ENCODE measurements around the gene DIAPH2.

Gene DIAPH2

DNA sequence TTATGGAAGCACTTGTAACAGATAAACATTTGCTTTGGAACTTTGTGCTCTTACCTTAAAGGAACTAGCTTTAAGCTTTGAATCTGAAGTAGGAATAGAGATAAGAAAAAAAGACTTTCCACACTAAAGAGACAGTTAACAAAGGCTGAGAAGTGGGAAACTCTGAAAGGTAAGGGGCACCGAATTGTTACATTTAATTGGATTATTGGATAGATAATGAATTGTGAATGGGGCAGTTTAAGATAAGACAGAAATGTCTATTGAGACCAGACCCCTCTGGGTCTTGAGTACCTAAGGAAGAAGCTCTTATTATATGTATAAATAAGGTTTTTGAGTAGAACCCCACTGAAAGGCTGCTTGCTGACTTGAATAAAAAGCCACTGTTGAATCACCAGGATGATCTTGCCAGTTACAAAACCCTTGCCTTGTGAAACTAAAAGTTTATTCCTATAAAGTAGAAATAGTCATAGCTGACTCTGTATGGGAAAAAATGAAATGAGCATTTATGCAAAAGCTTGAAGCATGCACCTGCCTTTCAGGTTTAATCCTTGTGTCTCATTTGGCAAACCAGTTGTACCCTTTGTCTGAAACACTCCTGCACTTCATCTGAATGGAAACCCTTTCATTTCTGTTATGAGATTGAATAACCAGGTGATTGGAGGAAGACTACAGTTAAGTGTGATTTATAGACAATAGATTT lies 622.3 kb downstream of the DIAPH2 start:
- DNase-seq (ENCODE audit: low read depth in 2 of 2), result no peak

DNA sequence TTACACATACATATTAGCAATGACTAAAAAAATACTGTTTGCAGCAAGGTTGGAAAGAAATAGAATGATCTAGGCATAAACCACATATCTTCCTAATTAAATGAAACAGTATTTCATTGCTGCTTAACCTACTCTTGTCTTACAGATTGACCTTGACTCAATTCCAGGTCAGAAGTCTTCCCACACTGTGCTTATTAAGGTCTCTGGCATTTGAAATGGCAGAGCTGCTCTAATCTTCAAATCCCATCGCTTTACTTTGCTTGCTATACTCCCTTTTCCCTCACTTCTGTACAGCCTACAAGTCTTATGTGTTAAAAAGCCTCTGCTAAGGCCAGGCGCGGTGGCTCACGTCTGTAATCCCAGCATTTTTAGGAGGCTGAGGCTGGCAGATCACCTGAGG lies 623.5 kb downstream of the DIAPH2 start:
- peak in 1 of 2 experiments; percentile 4 for DNase-seq (ENCODE audit: low read depth in 2 of 2)

DNA sequence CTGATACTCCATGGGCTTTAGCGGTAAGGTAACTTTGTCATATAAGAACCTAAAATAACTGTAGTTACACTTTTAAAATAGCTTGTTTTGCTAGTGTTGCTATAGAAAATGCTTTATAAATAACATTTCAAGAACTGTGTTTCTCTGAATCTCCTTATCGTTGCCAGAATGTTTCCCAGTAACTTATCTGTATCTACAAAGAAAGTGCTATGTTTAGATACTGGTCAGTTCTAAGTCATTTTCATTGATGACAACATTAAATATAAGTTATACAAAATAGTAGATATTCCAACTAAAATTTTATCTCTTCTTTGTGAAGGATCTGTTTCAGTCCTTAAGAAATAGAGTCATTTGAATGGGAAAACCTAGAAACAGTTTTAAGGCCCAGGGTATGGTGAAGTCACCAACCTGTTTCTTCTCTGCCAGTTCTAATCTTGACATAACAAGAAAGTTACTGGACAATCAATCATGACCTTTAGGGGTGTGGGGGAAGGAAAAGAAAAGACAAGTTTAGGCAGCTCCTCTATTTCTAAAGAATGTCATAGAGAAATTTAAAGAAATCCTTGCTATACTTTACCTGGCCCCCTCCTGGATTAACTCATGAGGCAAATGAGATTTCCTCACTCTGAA lies 625.0 kb downstream of the DIAPH2 start:
- DNase-seq (ENCODE audit: low read depth in 2 of 2), result no peak

DNA sequence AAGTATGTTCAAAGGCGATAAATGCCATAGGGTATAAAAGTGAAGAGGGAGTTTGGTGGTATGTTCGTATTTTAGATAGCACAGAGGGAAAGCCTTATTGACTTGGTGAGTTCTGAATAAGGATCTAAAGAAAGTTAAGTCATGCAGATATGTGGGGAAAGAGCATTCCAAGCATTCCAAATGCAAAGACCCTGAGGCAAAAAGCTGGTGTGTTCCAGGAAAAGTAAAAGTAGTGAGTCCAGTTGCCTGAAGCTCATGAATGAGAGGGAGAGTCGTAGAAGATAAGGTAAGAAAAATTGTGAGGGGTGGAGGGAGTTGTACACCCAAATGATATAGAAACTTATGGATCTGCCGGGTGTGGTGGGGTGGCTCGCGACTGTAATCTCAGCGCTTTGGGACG lies 625.7 kb downstream of the DIAPH2 start:
- peak in 1 of 2 experiments; percentile 4 for DNase-seq (ENCODE audit: low read depth in 2 of 2)

DNA sequence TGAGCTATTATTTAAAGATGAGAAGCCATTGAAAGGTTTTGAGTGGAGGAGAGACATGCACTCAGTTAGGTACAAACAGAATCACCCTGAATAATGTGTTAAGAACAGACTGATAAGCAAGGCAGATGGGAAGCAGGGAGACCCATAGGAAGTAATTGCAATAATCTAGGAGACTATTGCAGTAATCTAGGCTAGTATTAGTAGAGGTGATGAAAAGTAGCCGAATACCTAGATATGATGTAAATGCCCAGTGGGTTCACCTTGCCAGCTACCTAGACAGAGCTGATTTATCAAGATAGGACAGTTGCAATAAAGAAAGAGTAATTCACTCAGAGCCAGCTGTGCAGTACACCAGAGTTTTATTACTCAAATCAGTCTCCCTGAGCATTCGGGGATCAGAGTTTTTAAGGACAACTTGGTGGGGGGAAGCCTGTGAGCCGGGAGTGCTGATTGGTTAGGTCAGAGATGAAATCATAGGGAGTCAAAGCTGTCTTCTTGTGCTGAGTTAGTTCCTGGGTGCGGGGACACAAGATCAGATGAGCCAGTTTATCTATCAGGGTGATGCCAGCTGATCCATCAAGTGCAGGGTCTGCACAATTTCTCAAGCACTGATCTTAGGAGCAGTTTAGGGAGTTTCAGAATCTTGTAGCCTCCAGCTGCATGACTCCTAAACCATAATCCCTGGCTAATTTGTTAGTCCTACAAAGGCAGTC lies 626.6 kb downstream of the DIAPH2 start:
- DNase-seq (ENCODE audit: low read depth in 2 of 2), result no peak

DNA sequence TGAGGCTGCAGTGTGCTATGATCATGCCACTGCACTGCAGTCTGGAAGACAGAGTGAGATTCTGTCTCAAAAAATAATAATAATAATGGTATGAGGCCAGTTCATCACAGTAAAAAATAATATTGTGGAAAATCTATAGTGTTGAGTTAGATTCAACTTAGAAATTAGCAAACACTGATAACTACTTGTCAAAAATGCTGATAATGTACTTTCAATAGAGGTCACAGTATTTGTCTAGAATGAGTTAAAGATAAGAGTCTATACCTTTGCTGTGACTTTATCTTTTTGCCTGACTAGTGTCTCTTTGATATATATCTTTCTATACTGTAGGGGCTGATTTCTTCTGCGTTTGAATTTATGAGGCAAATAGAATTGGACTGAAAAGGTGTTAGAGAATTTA lies 629.7 kb downstream of the DIAPH2 start:
- no peak for DNase-seq (ENCODE audit: low read depth in 2 of 2)

DNA sequence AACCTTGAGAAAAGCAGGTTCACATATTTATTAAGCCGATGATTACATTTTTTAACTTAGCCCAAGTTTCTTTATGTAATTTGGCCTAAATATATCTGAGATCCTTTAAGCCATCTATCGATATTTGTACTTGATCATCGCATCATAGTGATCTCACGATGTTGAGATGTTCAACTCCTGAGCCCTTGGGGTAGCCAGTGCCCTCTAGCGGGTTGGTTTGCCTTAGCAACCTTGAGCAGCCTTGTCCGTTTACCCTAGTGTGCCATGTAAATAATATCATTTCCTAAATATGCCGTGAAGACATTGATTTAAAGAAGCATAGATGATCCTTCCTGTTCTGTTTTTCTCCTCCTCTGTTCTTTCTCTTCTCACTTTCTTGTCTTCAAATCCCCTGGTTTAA lies 631.3 kb downstream of the DIAPH2 start:
- no peak for DNase-seq (ENCODE audit: low read depth in 2 of 2)

DNA sequence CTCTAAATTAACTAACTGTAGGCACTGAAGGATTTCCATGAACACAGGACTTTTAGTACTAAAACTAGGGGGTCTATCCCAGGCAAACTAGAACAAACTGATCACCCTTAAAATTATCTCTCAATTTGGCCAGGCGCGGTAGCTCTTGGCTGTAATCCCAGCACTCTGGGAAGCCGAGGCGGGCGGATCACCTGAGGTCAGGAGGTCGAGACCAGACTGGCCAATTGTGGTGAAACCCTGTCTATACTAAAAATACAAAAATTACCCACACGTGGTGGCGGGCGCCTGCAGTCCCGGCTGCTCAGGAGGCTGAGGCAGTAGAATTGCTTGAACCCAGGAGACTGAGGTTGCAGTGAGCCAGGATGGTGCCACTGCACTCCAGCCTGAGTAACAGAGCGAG lies 635.7 kb downstream of the DIAPH2 start:
- no peak for DNase-seq (ENCODE audit: low read depth in 2 of 2)

DNA sequence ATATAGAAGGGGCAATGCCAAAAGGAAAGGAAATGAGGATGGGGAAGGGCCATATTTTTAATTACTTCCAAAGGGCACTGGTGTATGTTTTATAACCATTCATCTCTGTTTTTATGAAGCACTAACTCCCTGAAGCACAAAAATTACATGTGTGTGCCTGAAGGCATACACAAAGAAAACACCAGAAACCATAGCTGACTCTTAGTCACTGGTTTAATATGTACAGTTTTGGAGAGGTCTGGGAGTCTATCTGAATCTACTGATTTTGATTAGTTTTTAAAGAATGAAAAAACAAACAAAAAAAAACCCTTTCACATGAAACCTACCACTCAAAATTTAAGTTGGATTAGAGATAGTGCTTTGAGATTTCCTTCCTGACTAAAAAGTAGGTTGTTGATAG lies 637.8 kb downstream of the DIAPH2 start:
- DNase-seq (ENCODE audit: low read depth in 2 of 2), result no peak

DNA sequence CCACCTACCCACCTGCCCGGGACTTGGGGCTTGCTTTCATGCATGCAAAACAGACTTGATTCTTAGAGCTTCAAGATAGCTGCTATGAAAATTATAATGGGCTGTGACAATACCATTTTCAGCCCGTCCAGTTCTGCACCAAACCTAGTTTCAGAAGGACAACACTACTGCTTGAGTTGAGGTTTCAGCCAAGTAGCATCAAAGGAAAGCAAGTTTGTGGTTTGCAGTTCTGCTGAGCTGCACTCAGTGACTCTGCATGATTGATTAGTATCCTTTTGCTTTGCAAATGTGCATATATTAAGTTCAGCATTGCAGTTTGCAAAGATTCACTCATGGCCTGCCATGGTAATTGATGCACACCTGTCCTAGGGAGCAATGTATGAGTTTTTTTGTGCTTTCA lies 641.8 kb downstream of the DIAPH2 start:
- no peak for DNase-seq (ENCODE audit: low read depth in 2 of 2)

DNA sequence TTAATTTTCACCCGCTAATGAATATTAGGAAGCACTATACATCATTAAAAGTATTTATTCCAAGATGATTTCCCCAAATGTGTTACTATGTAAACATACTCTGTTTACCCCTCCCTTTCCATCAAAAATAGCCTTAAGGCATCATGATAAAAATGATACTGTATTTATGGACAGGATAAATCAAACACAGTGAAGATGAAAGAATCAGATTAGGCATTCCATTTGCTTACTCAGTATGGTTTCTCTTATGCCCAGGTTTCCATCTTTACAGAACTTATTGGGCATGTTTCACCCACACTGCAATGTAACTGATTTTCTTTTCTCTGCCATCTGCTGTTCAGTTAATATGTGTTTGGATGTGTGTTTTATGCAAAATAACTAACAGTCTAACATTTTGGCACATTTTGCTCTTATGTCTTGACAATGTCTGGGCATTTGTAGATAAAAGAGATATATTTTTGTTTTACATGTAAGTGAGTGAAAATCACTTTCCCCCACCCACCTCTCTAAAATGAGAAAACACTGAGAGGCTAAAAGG lies 644.3 kb downstream of the DIAPH2 start:
- no peak for DNase-seq (ENCODE audit: low read depth in 2 of 2)

DNA sequence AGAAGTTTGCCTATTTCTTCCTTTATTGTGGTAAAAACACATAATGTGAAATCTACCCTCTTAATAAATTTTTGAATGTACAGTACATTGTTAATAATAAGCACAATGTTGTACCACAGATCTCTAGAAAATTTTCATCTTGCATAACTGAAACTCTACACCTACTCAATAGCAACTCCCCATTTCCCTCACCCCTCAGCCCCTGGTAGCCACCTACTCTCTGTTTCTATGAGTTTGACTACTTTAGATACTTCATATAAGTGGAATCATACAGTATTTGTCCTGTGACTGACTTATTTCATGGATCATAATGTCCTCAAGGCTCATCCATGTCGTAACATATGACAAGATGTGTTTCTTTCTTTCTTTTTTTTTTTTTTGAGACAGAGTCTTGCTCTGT lies 645.5 kb downstream of the DIAPH2 start:
- DNase-seq (ENCODE audit: low read depth in 2 of 2), result no peak

DNA sequence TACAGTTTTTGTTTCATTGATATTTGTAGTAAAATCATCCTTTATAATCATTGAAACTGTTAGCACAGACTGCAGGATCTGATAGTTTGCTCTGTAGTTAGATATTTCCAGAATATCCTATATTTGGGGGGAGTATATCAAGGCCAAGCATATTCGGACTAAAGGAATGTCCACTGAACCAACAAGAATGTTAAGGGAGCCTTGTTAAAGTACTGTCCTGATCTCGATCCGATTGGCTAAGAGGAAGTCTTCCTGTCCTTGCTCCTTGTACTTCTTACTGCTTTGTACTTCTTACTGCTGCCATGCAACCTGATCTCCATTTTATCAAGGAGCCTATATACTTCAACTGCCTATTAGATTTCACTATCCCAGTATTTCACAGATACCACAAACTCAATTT lies 648.3 kb downstream of the DIAPH2 start:
- peak in 1 of 2 experiments; percentile 14 for DNase-seq (ENCODE audit: low read depth in 2 of 2)

DNA sequence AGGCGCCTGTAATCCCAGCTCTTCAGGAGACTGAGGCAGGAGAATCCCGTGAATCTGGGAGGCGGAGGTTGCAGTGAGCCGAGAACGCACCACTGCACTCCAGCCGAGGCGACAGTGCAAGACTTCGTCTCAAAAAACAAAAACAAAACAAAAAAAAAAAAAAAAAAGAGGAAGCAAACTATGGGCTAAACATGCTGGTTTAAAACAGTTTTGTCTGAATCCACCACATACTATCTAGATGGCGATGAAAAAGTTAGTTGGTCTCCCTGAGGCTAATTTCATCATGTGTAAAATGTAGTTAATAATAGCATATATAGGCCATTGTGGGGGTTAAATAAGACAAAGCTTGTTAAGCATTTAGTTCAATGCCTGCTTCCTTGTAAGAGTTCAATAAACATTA lies 650.2 kb downstream of the DIAPH2 start:
- DNase-seq (ENCODE audit: low read depth in 2 of 2), result no peak

DNA sequence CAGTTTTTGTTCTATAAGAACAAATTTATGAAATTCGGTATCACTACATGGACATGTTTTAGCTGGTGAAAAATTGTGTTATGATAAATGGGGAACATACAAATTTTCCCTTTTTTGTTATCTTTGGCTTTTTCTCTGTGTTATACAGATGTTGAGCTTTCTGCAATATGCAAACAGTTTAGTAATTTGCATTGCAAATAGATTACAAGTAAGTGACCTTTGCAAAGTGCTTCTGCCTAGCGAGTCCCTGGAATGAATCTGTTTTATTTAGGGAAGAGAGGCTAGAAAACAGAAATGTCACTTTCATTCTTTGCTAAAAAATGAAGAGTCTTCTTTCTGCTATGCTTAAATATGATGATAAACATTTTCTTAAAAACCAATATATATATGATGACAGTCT lies 660.1 kb downstream of the DIAPH2 start:
- no peak for DNase-seq (ENCODE audit: low read depth in 2 of 2)

DNA sequence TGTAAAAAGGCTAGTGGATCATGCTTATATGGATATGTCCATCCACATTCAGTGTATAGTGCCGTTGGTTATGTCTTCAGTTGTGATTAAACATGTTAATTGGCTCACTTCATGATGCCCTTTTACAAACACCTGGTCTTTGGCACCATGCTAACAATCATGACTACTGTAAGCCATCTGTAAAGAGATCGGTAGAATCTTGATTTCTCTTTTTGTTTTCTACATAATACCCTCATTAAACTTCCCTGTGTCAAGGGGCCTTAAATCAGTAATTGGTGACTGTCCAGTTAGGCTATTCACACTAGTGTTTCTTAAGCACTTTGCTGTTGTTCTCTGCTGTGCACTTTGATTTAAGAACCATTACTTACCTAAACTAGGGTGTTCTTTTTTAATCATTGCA lies 674.3 kb downstream of the DIAPH2 start:
- no peak for DNase-seq (ENCODE audit: low read depth in 2 of 2)

DNA sequence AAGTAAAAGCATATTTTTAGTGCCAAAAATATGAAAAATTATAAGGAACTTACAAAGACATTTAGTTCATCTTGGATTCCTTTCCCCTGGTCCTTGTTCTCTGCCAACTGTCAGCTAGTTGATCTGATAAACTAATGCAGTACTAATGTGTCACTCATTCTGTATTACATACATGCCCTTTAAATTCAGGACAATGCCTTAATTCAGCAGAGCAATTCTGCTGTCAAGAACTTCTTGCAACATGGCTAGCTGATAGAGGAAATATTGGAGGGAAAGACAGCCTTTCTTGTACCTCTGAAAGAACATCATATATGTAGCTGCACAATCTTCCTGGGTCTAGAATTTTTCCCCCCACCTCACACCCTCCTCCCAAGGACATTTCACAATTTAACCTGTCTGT lies 679.2 kb downstream of the DIAPH2 start:
- no peak for DNase-seq (ENCODE audit: low read depth in 2 of 2)

DNA sequence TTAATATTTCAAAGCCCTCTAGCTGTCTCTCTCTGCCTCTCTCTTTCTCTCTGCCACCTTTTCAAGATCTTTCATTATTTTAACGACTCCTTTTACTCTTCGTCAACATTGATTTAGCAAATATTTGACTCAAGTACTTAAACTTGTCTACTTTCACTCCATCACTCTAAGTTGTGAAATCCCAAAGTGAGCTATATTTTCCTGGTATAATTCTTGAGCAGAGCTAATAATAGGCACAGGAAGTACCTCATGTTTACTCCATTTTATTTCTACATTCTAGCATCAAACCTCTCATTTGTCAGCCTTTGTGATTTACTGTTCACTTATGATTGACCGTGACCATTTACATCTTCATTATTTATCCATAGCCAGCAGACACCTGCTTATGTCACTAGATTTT lies 681.6 kb downstream of the DIAPH2 start:
- DNase-seq (ENCODE audit: low read depth in 2 of 2), result no peak

DNA sequence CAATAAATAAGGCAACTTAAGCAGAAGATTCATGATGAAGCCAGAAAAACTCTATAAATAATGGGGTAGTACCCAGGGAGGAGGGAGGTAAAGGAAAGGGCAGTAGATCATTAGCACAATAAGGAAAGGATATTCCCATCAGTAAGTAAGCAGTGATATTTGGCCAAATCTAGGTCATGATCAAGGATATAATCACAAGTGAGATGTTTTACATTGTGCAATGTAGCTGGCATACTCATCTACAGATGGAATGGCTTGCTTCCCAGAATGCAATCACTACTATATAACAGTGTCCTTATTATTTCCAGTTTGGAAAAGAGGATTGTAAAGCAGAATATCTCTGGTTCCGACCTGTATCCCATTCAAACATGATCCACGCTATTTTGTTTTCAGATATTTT lies 682.5 kb downstream of the DIAPH2 start:
- peak in 1 of 2 experiments; percentile 4 for DNase-seq (ENCODE audit: low read depth in 2 of 2)

DNA sequence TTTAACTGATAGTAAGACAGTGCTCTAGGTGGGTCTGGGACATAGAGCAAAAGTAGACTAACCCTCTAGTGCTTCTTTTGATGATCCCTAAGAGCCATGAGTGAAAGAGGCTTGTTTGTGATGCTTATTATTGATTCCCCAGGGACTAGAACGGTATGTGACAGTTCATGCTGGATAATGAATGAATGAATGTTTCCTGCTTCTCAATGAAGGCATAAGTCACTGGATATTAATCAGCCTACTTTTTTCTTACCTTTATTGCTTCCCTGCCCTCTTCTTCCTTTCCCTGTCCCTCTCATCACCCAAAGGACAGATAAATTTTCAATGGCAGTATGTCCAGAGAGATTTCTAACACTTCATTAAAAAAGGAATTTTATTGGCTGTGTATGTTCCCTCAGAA lies 685.3 kb downstream of the DIAPH2 start:
- DNase-seq (ENCODE audit: low read depth in 2 of 2), result no peak

DNA sequence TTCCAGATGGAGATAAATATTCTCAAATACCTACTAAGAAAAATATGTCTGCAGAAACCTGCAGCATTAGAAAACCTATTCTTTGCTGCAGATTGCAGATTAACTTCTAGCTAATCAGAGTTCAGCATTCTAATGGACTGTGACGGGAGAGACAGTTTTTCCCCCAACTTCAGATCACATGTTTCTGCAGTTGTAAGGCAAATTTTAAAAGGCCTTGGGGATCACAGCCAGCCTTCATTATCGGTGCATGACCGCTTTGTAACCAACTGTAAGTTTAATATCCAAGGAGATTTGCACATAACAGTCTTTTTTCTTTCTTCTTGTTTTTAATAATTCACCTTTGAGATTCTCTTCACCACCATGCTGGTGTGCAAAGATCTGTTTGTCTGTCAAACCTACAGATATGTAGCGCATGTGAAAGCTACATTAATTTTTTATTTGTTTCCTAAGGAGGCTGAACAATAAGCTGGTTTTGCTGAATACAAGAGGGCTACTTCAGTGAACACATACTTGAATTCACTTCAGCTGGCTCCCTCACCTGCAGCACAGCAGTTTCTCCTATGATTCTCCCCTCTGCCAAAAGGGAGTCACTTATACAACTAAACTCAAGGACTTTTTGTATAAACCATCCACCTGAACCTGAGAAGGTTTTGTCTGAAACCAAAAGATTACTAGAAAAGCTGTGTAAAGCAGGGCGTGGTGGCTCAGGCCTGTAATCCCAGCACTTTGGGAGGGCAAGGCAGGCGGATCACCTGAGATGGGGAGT lies 687.5 kb downstream of the DIAPH2 start:
- no peak for DNase-seq (ENCODE audit: low read depth in 2 of 2)

DNA sequence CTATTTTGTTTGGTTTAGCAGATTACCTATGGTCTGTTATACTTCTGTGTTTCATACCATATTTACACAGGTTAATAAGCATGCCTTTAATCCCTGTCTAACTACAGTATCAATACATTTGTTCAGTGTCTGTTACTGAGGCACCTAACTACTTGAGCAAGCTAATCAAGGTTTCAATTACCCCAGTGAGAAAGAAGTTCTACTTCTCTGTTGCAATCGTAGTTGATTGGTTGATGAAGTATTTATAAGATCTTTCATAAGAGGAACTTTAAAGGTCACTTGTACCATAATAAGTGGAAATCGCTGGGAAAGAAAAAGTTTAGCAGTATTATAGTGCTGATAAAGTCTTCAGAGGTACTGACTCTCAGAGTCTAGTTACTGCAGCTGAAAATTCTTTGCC lies 689.6 kb downstream of the DIAPH2 start:
- DNase-seq (ENCODE audit: low read depth in 2 of 2), result no peak
